ENCODE measurements around the gene PLCB1.

PLCB1 gene

DNA sequence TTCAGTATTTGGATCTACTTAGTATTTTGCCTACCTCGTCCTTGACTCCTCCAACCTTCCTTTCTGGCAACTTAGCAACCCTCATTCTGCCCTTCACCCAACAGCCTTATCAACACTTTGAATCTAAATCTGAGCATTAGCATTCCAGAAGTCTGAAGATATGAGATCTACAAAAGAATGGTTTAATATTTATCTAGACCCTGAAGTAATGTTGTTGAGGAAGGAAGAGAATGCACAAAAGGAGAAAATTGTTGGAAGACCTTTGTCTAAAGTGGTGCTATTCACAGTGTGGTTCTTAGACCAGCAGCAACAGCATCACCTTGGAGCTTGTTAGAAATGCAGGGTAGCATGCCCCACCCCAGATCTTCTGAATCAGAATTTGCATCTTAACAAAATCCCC is 738.6 kb downstream of the PLCB1 start:
- no peak for DNase-seq

DNA sequence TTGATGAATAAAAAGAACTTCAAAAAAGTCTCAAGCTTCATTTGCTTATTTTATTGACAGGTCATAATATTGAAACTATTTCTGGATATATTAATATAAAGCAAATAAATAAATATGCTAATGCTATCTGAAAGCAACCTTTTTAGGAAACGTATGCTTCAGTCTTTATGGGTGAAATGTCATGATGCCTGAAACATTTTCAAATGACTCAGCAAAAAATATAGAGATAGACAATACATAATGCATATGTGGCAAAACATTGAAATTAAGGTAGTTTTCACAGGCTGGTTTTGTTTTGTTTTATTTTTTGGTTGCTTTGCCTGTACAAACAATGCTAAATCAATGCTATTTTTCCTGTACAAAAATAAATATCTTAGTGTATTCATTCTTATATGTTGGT is 742.4 kb downstream of the PLCB1 start:
- no peak for DNase-seq

DNA sequence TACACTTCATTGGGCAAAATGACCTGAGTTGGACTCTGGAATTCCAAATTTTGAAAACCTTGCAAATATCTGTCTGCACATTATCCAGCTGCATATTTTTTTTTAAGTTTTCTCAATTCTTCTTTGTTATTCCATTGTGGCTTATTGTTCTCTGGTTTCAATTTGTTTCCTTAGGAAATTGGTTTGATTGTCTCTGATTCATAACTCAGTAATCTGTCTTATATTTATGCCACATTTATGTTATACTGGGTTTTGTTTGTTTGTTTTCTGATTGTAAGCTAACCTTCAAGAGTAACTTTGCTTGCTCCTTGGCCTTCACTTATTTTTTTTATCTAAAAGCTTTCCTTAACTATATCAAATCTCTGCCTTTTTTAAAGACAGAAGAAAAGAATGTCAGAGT is 743.5 kb downstream of the PLCB1 start:
- no peak for DNase-seq

DNA sequence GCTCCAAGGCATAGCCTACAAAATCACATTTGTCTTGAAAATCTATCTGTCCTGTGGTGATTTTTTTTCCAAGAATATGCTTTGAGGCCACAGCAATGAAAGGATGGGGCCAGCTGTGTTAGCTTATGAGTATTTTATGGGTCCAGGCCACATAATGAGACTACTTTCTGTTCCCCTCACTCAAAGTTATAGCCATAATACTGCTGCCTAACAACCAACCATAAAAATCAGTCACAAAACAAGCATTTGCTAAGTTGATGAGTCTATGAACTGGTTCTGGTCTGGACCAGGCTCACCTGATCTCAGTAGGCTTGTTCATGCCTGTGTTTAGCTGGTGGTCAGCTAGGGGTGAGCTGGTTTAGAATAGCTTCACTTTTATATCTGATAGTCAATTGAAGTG is 744.3 kb downstream of the PLCB1 start:
- no peak for DNase-seq

- DNase-seq = no peak
Measured at GRCh38 chr20:8877294-8877693, 745.2 kb downstream of the PLCB1 start.

DNA sequence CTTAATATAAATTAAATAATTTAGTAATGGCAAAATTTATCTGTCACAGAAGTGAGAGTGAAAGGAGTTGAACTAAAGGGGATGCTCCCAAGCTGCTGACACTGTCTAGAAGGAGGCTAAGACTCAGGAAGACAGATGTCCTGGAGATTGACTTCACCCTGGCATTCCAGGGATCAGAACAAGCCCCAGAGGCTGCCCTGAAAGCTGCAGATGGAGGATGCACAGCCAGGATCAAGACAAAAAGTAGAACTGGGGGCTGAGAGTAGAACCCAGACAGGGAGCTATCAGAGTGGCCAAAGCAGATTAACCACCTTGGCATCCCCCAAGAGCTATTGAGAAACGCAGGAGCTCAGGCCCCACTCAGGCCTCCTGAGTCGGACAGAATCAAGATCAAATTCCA is 747.6 kb downstream of the PLCB1 start:
- no peak for DNase-seq

- no peak for DNase-seq
Measured at GRCh38 chr20:8880085-8880853, 748.2 kb downstream of the PLCB1 start.

- no peak for DNase-seq
Measured at GRCh38 chr20:8891039-8891438, 759.0 kb downstream of the PLCB1 start.

GRCh38 chr20:8895472-8895871 is 763.4 kb downstream of the PLCB1 start:
- no peak for DNase-seq

- DNase-seq = no peak
Measured at GRCh38 chr20:8898823-8899222, 766.8 kb downstream of the PLCB1 start.

GRCh38 chr20:8901237-8902025 is 769.4 kb downstream of the PLCB1 start:
- DNase-seq = no peak

DNA sequence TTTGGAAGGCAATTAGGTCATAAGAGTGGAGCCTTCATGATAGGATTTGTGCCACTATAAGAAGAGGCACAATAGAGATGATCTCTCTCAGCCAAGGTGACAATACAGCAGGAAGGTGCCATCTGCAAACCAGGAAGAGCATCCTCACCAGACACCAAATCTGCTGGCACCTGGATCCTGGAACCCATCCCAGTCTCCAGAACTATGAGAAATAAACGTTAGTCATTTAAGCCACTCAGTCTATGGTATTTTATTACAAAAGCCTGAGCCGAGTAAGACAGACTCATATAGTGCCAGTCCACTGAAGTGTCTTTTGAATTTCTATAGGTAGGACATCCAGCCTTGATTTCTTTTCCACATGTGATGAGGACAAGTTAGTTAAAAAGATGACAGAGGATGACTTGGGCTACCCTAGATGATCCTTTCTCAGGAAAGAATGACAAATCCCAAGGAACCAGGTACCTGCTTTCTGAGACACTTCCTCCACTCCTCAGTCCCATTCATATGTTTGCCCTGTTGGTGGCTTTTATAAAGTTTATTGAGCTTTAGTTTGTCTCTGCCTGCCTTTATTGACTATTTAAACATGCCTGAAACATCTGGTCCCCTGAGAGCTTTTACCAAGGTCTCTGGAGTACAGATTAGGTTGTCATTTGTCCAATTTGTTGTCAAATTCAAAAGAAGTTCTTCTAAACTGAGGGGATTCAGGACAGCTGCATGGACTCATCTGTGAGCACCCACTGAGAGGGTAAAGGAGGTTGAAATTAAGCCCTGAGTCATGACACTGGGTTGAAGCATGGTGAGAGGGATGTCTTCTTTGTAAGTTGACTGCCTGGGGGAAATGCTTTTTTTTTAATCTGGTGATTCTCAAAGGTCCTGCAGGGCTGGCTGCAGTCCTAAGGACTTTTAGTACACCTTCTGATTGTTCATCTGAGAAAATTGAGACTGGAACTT is 771.9 kb downstream of the PLCB1 start:
- DNase-seq = no peak

DNA sequence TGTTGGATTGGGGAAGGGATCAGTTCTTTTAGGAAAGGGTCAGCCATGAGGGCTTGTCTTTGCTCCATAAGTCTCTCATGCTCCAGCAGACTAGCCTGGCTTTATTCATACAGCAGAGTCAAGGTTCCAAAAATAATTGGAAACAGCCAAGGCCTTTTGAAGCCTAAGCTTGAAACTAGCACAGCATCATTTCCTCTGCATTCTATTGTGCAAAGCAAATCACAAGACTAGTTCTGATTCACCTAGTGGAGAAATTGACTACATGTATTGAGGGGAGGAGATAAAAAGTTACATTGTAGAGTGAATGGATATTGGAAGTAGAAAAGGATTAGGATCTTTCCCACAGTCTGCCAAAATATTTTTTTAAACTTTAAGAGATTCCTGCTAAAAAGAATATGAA is 777.5 kb downstream of the PLCB1 start:
- no peak for DNase-seq

GRCh38 chr20:8912096-8912495 is 780.0 kb downstream of the PLCB1 start:
- DNase-seq = no peak

DNA sequence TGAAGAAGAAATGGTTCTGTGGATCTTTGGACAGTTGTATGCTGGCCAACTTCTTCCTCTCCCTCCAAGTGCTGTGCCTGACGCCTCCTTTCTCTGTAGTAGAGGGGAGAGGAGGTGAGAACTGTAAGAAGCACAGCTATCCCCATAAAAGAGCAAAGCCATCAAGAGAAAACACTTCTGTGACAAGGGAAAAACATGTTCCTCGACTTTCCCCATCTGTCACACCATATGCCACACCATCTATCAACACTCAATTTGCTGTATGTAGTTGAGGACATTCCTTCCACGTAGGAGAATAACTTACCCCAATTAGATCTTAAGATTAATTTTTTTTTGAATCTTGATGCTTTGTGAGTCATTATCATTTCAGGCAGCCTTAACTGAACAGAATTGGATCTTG is 780.7 kb downstream of the PLCB1 start:
- no peak for DNase-seq

DNA sequence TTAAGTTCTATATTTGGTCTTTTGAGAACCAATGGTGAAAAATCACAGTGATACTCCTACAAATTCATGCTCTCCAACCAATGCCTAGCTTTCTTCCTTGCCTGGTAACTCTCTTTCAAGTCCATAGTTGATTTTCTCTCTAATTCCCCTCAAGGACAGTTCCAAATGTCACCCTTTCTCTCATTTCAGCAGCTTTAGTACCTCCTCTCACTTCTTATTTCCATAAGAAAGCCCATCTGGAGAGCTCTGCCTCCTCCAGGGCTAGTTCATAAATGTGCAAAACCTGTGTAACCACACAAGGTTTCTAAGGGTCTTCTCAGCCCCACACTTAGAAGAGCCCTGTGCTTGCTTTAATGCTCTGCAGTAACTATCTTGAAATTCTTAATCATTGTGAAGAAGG is 781.4 kb downstream of the PLCB1 start:
- DNase-seq = no peak

GRCh38 chr20:8914421-8914820 is 782.4 kb downstream of the PLCB1 start:
- DNase-seq = no peak

GRCh38 chr20:8917084-8917483 is 785.0 kb downstream of the PLCB1 start:
- DNase-seq = no peak

GRCh38 chr20:8918145-8918544 is 786.1 kb downstream of the PLCB1 start:
- no peak for DNase-seq

- DNase-seq = no peak
Measured at GRCh38 chr20:8924539-8924938, 792.5 kb downstream of the PLCB1 start.

GRCh38 chr20:8930726-8931125 is 798.7 kb downstream of the PLCB1 start:
- DNase-seq = no peak

- no peak for DNase-seq
Measured at GRCh38 chr20:8932192-8933165, 800.4 kb downstream of the PLCB1 start.

Measured in SIG-M5 (cell line).